Keratinocyte (primary cell): Measurements from ENCODE around the gene SMG7. TPM values are rescaled to one million over a fixed set of nuclear protein-coding genes. Genes with fewer than 3 reads are reported as not detected.

Experiments
- DNase-seq: peaks from one replicate; pipeline ENCODE4 v3.0.0-alpha.2; 2011; ENCODE audit warnings: low read depth, missing footprints, low spot score
- FAIRE-seq: peaks from 2 replicates; lab custom pipeline; 2011; peaks lifted over from hg19 to GRCh38; lab: Jason Lieb, UNC
- H2AFZ ChIP-seq: 2 replicates; pipeline ENCODE4 v1.6.0; 2012; ENCODE audit warnings: low read length, control low read depth, inconsistent platforms; ENCODE audit not compliant: control insufficient read depth
- H3K27ac ChIP-seq: 2 replicates; pipeline ENCODE4 v1.5.1; 2011; ENCODE audit warnings: low read length; ENCODE audit not compliant: control insufficient read depth, insufficient read depth
- H3K27me3 ChIP-seq: 3 replicates; pipeline ENCODE4 v1.6.0; 2011; ENCODE audit warnings: low read length; ENCODE audit not compliant: control insufficient read depth, insufficient read depth; ENCODE audit errors: extremely low read depth
- H3K36me3 ChIP-seq, 2 experiments: 2 replicates in 1 of 2; 3 replicates in 1 of 2; pipeline ENCODE4 v1.5.1; 2011; ENCODE audit warnings: low read length in 2 of 2, mild to moderate bottlenecking in 1 of 2; ENCODE audit not compliant: control insufficient read depth in 2 of 2, insufficient read depth in 2 of 2; ENCODE audit errors: extremely low read depth in 1 of 2
- H3K4me1 ChIP-seq: 3 replicates; pipeline ENCODE4 v1.5.1; 2011; ENCODE audit warnings: low read length; ENCODE audit not compliant: control insufficient read depth, insufficient read depth; ENCODE audit errors: extremely low read depth
- H3K4me2 ChIP-seq: 3 replicates; pipeline ENCODE4 v1.6.0; 2011; ENCODE audit warnings: low read depth, low read length; ENCODE audit not compliant: control insufficient read depth, insufficient read depth; ENCODE audit errors: extremely low read depth
- H3K4me3 ChIP-seq, 3 experiments: fragments of 200-600 bp in 1 of 3; sonication (generic) in 1 of 3; 2 replicates in 2 of 3; 3 replicates in 1 of 3; pipeline ENCODE4 v1.5.1; 2011 to 2016; ENCODE audit warnings: low read length in 3 of 3, mild to moderate bottlenecking in 3 of 3, control low read depth in 2 of 3, inconsistent platforms in 1 of 3, low read depth in 1 of 3, mixed read lengths in 1 of 3, mixed run types in 1 of 3, moderate library complexity in 1 of 3; ENCODE audit not compliant: control insufficient read depth in 2 of 3, insufficient read depth in 2 of 3; ENCODE audit errors: extremely low read depth in 1 of 3
- H3K79me2 ChIP-seq: 2 replicates; pipeline ENCODE4 v1.6.0; 2012; ENCODE audit warnings: low read length; ENCODE audit not compliant: control insufficient read depth, insufficient read depth
- H3K9ac ChIP-seq: 3 replicates; pipeline ENCODE4 v1.6.0; 2011; ENCODE audit warnings: low read length; ENCODE audit not compliant: control insufficient read depth, insufficient read depth; ENCODE audit errors: extremely low read depth
- H3K9me1 ChIP-seq: 3 replicates; pipeline ENCODE4 v1.6.0; 2011; ENCODE audit warnings: low read length; ENCODE audit not compliant: control insufficient read depth, insufficient read depth; ENCODE audit errors: extremely low read depth
- H3K9me3 ChIP-seq: 2 replicates; pipeline ENCODE4 v1.5.1; 2012; ENCODE audit warnings: low read depth, low read length; ENCODE audit not compliant: control insufficient read depth
- H4K20me1 ChIP-seq: 3 replicates; pipeline ENCODE4 v1.6.0; 2011; ENCODE audit warnings: low read length; ENCODE audit not compliant: control insufficient read depth, insufficient read depth; ENCODE audit errors: extremely low read depth
- CTCF ChIP-seq, 3 experiments: IDR thresholded peaks in 1 of 3; conservative IDR thresholded peaks in 1 of 3; optimal IDR thresholded peaks in 1 of 3; 2 replicates in 2 of 3; 3 replicates in 1 of 3; pipeline versions ENCODE3 to v1.5.1; 2011; ENCODE audit warnings: low read length in 3 of 3, mild to moderate bottlenecking in 3 of 3, moderate library complexity in 2 of 3, control low read depth in 1 of 3, inconsistent platforms in 1 of 3; ENCODE audit not compliant: insufficient read depth in 2 of 3; ENCODE audit errors: extremely low read depth in 1 of 3
- EZH2 ChIP-seq: IDR thresholded peaks from one replicate; pipeline ENCODE4 v1.6.1; 2012; ENCODE audit warnings: inconsistent platforms, mild to moderate bottlenecking, low read length, moderate library complexity
- dilution Hi-C: fragments of 300-500 bp; cut with MboI; formaldehyde crosslinking; loops from one replicate; pipeline ENCODE4 v1.7.0; 2020; ENCODE audit warnings: low sequenced_read_pairs; ENCODE audit not compliant: extremely low pct_ligation_motif_present
- polyA plus RNA-seq, 5 experiments: library from polyadenylated mRNA; depleted of rRNA in 3 of 5; stranded (reverse) in 3 of 5; stranded (forward) in 1 of 5; unstranded in 1 of 5; fragments of >200 nt; gene quantifications; 1 replicate in 1 of 5; 2 replicates in 3 of 5; 3 replicates in 1 of 5; pipeline versions ENCODE4 v1.2.1 to v1.2.3, GENCODE V29; 2011 to 2012; ENCODE audit warnings: missing spikeins in 2 of 5, low read depth in 1 of 5, low replicate concordance in 1 of 5

SMG7 gene
- polyA plus RNA-seq, 1 donor (not counting 4 experiments of a cell fraction or from before 2014, with no cell fraction given) = 38.2 TPM

DNA sequence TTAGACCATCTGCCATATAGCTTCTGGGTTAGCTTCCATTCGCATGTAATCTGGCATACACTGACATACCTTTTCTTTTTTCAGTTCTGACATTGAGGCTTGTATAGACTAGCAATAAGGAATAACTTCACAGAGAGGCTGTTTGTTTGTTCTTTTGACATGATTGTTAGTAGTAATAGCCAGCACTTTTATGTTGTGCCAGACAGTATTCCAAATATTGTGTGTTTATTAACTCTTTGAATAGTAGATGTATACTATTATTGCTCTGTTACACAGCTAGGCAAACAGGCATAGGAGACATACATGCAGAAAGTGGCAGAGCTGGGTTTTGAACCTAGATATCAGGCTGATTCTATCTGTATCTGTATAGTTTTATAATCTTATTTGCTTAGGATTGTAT, 12.6 kb downstream of the SMG7 start:
- no peak overlapping the region for H3K9ac ChIP-seq
- H3K4me1 ChIP-seq = peaks cover 20% of the 10 kb centered on the region
- no peak overlapping the region for H3K4me3 ChIP-seq
- H3K79me2 ChIP-seq = peaks cover 97% of the 10 kb centered on the region
- dilution Hi-C loops = no loop called here
- no peaks in the 10 kb centered on the region for H3K9me3 ChIP-seq
- H3K9me1 ChIP-seq = peaks cover 6% of the 10 kb centered on the region
- H3K4me2 ChIP-seq = no peak overlapping the region
- FAIRE-seq = no peak
- peaks cover 2% of the 10 kb centered on the region for H4K20me1 ChIP-seq
- H2AFZ ChIP-seq = no peak overlapping the region
- H3K27me3 ChIP-seq = no peaks in the 10 kb centered on the region
- no peak overlapping the region for H3K27ac ChIP-seq
- peaks cover 0 to 3% of the 10 kb centered on the region in 2 experiments for H3K36me3 ChIP-seq
- no peak for DNase-seq
- TF ChIP-seq EZH2 (no peak), CTCF (optimal IDR thresholded peaks at IDR 0.05 in 1 of 3, IDR thresholded peaks at IDR 0.05 in 1 of 3, conservative IDR thresholded peaks at IDR 0.05 in 1 of 3; ENCODE audit: extremely low read depth in 1 of 3, insufficient read depth in 2 of 3, low read length in 3 of 3) (no peak)

DNA sequence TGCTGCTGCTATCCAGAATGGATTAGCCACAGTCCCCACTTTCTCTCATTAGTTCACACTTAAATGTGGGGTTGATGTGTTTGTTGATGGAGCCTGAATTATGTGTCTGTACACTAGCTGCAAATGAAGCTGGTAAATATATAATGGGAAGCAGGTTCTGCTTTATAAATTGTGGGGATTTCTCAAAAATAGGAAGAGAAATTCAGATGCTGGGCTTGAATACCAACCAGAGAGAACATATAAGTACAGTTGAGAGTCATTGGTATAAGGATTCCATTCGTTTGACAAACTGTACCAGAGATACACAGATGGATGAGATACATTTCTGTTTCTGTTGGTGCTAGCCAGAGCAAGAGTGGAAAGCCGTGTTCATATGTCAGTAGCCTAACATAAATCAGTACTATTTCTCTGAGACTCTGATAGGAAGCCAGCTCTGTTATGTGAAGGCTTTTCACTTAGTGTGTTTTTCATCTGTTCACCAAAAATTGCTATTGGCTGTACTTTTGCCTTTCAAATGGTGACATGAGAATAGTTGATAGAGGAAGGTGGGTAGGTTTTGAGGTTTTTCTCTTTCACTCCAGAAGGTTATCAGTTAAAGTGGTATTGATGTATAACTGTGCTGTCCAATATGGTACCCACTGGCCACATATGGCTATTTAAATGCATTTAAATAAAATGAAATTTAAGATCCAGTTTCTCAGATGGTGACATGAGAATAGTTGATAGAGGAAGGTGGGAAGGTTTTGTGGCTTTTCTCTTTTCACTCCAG, 15.6 kb downstream of the SMG7 start:
- DNase-seq (no peak), FAIRE-seq (no peak)
- Histone ChIP-seq H2AFZ (no peak overlapping the region), H3K4me3 (no peak overlapping the region), H4K20me1 (peaks cover 8% of the 10 kb centered on the region), H3K27ac (no peak overlapping the region), H3K4me2 (no peak overlapping the region), H3K9me3 (no peaks in the 10 kb centered on the region), H3K79me2 (peaks cover 93% of the 10 kb centered on the region), H3K9me1 (no peaks in the 10 kb centered on the region), H3K9ac (no peak overlapping the region), H3K36me3 (peaks cover 0 to 3% of the 10 kb centered on the region in 2 experiments), H3K4me1 (peaks cover 3% of the 10 kb centered on the region), H3K27me3 (no peaks in the 10 kb centered on the region)
- dilution Hi-C loops = no loop called here
- TF ChIP-seq CTCF (optimal IDR thresholded peaks at IDR 0.05 in 1 of 3, IDR thresholded peaks at IDR 0.05 in 1 of 3, conservative IDR thresholded peaks at IDR 0.05 in 1 of 3; ENCODE audit: extremely low read depth in 1 of 3, insufficient read depth in 2 of 3, low read length in 3 of 3) (no peak), EZH2 (no peak)
